Measurements from ENCODE around the gene ABLIM2.

The ABLIM2 gene

GRCh38 chr4:8008391-8008790 lies 150.2 kb downstream of the ABLIM2 start:
- DNase-seq (ENCODE audit: low read depth in 4 of 4, low spot score in 1 of 4), result no peak

DNA sequence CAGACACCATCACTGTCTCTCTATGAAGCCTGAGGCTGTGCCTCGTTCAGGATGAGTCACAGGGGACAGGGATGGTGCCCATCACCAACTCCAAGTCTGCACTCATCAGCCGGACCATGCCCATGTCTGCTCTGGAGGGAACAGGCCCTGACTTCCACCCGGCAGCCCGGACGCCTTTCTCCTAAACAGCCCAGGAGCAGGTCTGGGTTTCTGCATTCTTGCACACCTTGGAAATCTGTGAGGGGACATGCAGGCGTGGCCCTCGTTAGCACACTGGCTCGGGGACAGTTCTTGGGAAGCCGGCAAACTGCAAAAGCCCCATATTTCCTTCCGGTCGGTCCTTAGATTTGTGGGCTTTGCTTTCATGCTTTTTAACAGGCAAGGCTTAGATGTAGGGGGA lies 151.0 kb downstream of the ABLIM2 start:
- DNase-seq (ENCODE audit: low read depth in 4 of 4, low spot score in 1 of 4), result no peak

DNA sequence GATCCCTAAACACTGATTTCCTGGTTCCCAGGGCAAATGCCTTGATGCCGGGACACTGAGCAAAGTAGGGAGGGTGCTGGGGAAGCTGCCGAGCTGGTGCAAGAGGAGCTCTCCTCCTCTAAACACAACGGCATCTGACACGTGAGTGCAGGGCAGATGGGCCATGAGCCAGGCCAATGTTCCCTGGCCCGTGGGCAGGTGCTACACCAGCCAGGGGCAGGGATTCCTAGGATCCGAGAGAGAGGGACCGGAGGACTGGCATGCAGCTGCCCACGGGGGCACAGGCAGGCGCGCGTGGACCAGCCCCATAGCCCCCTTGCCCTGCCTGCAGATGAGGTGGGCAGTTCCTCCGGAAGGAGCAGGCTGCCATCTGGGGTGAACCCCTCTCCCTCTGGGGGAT lies 152.1 kb downstream of the ABLIM2 start:
- no peak for DNase-seq (ENCODE audit: low read depth in 4 of 4, low spot score in 1 of 4)

GRCh38 chr4:8005814-8006215 lies 152.8 kb downstream of the ABLIM2 start:
- no peak for DNase-seq (ENCODE audit: low read depth in 4 of 4, low spot score in 1 of 4)

DNA sequence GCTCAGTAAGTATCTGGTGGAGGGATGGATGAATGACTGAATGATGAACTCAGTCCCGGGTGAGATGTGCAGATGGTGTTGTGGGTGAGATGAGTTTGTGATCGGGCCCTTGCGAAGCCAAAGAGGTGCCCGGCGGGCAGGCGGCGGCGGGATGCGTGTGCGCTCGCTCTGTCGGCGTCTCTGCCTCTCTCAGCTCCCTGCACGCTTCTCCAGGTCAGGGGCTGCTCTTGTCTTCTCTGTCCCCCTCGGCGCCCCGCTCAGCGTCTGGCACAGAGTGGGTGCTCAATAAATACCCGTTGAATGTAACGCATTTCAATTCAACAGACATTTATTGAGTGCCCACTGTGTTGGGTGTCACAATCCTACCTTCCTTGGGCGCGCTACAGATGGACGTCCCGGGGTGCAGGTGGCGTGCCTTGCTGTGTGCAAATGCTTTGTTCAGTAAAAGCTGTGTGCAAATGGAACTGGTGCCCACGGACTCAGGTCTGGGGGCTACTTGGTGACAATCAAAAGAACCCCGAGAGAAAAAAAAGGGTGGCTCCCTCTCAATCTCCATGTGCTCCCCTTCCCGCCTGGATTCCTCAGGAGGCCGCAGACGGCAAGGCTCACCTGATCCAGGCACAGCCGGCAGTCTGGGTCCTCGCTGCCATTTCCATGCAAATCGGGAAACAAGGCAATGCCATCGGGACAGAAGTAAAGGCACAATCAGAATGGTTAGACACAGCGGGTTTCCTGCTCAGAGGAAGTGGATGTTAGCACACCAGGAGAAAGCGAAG lies 153.4 kb downstream of the ABLIM2 start:
- DNase-seq (ENCODE audit: low read depth in 4 of 4, low spot score in 1 of 4), result no peak

DNA sequence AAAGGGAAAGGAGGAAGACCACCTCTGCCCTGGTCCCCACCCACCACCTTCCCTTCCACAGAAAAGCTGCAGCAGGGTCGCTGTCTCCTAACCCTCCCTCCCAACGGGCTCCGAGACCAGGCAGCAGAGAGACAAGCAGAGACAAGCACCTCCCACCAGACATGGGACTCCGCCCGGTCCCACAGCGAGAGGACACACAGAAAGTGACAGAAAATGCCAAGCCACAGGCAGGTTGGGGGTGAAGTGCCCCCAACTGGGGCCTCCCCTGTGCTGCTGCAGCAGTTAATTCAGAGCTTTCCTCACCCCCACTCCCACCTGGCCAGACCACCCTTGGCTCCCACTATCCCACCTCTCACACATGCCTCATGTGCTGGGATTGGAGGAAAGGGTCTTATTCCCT lies 154.5 kb downstream of the ABLIM2 start:
- no peak for DNase-seq (ENCODE audit: low read depth in 4 of 4, low spot score in 1 of 4)

DNA sequence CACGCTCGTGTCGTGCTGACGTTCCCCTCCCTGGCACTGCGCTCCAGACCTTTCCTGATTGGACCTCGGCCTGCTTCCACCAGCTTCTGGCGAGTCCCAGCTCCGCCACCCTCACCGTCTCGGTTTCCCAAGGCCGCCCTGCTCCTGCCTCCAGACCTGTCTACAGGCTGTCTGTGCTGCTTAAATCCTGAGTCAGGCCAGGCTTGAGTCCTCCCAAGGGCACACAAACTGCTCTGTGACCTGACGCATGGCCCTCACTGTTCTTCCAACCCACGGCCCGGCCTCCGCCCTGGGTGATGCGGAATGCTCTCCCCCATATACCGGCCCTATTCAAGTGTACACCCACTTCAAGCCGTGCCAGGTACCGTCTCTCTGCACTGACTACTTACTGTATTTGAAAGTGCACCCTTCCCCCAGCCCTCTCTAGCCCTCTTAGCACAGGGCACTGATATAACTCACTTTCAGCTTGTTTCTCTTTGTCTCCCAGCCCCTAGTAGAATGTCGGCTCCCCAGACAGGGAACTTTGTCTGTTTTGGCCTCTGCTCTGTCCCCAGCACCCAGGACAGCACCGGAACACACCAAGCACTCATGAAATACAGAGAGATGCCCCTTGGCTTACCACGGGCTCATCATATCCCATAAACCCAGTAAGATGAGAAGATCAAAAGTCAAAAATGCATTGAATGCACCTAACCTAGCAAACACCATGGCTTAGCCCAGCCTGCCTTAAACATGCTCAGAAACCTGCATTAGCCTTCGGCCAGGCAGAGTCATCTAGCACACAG lies 155.9 kb downstream of the ABLIM2 start:
- DNase-seq (ENCODE audit: low read depth in 4 of 4, low spot score in 1 of 4), result no peak

DNA sequence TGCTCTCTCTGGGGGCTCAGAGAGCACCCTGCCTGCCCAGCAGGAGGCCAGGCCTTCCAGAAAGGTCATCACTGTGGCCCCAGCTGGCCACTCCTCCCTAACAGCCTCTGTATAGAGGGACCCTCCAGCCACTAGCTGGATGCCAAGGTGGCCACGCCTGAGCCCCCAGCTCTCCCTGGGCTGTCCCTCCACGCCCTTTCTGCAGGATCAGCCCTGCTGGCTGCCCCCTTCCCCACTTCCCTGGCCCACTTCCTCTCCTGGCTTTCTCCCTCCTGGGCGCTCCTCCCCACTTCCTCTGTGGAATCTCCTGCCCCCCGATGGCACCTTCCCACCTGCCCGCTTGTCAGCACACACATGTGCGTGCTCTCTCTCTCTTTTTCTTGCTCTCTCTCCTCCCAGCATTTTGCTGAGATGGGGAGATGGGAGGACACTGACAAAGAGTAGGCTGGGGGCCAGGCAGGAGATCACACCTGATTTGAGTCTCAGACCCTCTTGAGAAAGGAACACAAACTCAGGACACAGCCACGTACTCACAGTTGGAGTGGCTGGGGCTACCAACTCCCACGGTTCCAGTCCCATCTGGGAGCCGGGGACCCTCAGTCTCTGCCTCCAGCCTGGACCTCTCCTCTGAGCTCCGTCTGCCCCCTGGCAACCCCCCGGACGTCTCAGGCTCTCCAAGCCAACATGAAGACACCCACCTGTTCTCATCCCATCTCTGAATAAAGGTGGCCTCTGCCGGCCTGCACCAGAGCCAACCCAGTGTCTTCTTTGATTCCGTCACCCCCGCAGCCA lies 156.9 kb downstream of the ABLIM2 start:
- no peak for DNase-seq (ENCODE audit: low read depth in 4 of 4, low spot score in 1 of 4)

DNA sequence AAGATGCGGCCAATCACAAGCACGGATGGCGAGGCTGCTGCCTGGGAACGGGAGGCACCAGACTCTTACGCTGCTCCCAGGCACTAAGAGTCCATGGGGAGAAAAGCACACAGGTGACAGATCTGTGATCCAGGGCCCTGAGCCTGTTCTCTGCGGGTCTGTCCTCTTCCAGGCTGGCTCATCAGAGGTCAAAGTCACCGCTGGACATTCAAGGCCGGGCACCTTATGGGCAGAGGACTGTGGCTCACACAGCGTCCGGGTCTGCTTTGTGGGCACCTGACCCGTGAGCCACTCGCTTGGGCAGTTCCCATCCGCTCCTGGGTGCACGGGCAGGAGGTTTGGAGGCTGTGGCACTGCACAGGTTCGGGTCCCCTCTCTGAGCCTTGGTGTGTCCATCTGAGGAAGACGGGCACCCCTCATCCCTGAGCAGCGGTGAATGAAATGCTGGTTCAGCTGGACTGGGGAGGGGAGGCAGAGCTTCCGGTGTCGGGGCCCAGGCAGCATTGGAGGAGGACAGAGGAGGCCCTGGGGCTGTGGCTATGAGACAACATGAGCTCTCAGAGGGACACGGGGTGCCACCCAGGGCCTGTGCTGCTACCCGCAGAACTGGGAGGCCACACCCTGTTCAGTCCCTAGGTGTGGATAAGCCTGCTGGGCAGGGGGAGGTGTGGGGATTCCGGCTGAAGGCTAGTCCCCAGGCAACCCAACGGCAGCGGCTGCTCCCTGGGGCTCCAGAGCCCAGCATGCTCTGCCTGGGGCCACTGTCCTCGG lies 157.7 kb downstream of the ABLIM2 start:
- DNase-seq (ENCODE audit: low read depth in 4 of 4, low spot score in 1 of 4), result no peak

DNA sequence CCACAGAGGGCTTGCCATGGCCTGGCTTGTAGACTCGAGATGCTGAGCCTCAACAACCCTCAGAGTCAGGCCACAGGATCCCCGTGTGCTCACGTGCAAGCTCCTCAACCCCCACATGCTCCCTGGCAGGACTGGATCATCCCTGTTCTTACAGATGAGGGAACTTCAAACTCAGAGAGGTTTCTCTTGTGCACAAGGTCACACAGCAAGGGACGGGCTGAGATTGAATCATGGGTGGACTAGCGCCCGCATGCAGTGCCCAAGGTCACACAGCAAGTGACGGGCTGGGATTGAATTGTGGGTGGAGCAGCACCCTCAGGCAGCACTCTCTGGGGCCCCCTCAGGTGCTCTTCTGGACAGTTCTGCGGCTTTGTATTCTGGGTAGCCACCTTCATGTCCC lies 158.4 kb downstream of the ABLIM2 start:
- DNase-seq (ENCODE audit: low read depth in 4 of 4, low spot score in 1 of 4), result no peak

DNA sequence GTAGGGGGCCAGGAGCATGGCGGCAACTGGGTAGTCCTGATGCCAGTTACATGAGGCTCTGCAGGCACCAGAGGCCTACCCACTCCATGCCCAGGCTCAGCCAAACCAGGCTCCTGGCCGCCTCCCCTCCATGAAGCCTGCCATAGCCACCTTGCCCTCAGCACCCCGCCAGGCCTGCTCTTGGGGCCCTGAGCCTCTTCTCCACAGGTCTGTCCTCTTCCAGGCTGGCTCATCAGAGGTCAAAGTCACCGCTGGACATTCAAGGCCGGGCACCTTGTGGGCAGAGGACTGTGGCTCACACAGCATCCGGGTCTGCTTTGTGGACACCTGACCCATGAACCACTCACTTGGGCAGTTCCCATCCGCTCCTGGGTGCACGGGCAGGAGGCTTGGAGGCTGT lies 158.9 kb downstream of the ABLIM2 start:
- no peak for DNase-seq (ENCODE audit: low read depth in 4 of 4, low spot score in 1 of 4)

DNA sequence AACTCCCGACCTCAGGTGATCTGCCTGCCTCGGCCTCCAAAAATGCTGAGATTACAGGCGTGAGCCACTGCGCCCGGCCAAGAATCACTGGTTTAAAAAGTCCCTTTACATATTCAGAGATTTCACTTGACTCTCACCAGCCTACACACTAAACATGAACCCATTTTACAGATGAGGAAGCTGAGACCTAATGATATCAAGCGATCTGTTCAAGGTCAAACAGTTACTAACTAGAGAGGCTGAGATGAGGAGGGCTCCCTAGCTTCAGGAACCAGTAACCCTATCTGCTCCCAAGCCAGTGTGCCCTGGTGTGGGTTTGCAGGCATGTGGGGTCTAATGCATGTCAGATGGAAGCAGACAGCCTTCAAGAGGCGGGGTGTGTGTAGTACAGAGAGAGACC lies 159.3 kb downstream of the ABLIM2 start:
- no peak for DNase-seq (ENCODE audit: low read depth in 4 of 4, low spot score in 1 of 4)

DNA sequence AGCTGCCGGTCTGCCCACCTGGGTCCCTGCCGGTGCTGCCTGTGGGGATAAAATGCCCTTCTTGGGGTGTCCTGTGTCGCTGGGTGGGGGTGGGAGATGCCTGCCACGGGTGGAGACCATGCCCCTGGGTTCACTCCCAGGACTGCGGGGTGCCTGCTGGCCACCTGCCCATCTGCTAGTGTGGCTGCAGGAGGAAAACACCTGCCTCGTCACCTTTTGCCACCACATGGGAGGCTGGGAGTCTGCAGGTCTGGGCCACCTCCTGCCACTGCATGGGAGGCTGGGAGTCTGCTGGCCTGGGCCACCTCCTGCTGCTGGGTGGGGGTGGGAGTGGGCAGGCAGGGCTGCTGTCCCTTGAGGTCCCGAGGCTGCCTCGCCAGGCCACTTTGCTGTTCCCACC lies 160.2 kb downstream of the ABLIM2 start:
- DNase-seq (ENCODE audit: low read depth in 4 of 4, low spot score in 1 of 4), result no peak

DNA sequence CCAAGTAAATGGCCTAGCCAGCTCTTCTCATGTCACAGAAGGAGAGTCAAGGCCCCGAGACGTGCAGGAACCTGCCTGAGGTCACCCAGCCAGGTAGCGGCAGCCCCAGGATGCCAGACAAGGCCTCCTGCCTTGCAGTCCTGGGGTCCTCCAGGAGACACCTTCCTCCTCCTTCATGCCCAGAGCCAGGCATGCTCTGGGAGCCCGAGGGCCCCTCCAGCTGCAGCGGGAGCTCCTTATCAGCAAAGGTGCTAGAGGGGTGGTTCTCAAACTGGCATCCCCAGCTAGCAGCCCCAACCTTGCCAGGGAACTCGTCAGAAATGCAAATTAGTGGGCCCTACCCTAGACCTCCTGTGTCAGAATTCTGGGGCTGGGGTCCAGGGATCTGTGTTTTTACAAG lies 162.7 kb downstream of the ABLIM2 start:
- DNase-seq (ENCODE audit: low read depth in 4 of 4, low spot score in 1 of 4), result no peak

GRCh38 chr4:7995135-7995534 lies 163.5 kb downstream of the ABLIM2 start:
- DNase-seq (ENCODE audit: low read depth in 4 of 4, low spot score in 1 of 4), result no peak

DNA sequence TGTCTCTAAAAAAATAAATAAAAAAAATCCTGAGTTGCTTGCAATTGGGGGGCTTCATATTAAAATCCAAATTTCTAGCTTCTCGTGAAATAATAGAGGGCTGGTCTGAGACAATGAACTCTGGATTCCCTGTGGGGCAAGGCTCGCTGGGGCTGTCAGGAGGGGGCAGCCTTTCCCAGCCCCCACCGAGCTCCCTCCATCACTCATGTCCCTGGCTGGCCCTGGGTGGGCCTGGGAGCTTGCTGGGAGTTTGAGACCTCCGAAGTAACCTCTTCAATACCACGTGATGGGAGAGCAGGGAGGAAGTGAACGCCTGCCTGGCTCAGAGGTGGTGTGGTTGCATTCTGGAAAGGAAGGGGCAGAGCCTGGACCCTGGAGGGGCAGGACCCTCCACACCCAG lies 164.9 kb downstream of the ABLIM2 start:
- no peak for DNase-seq (ENCODE audit: low read depth in 4 of 4, low spot score in 1 of 4)

GRCh38 chr4:7992846-7993245 lies 165.8 kb downstream of the ABLIM2 start:
- no peak for DNase-seq (ENCODE audit: low read depth in 4 of 4, low spot score in 1 of 4)

- DNase-seq (ENCODE audit: low read depth in 4 of 4, low spot score in 1 of 4), result no peak
Observed at GRCh38 chr4:7990807-7991459, 167.7 kb downstream of the ABLIM2 start.

- no peak for DNase-seq (ENCODE audit: low read depth in 4 of 4, low spot score in 1 of 4)
Observed at GRCh38 chr4:7989654-7990053, 169.0 kb downstream of the ABLIM2 start.

GRCh38 chr4:7988437-7988836 lies 170.2 kb downstream of the ABLIM2 start:
- no peak for DNase-seq (ENCODE audit: low read depth in 4 of 4, low spot score in 1 of 4)

Data from stimulated activated CD4-positive, alpha-beta T cell treated with anti-CD3 and anti-CD28 coated beads, Interleukin-1b, Interleukin-23, amount 100 ng/mL, for 24 hours (primary cell).